Measurements from ENCODE around the gene DDX60. TPM values are rescaled to one million over a fixed set of nuclear protein-coding genes. Genes with fewer than 3 reads are reported as not detected.
"Not testable (repeated sequence)": the region's sequence is repeated elsewhere in the genome, so short reads cannot be mapped to it uniquely, and the experiment has no call there.

Gene DDX60
- total RNA-seq, 4 donors from 2014 or later = 6.0 to 13.3 (median 9.8) TPM

DNA sequence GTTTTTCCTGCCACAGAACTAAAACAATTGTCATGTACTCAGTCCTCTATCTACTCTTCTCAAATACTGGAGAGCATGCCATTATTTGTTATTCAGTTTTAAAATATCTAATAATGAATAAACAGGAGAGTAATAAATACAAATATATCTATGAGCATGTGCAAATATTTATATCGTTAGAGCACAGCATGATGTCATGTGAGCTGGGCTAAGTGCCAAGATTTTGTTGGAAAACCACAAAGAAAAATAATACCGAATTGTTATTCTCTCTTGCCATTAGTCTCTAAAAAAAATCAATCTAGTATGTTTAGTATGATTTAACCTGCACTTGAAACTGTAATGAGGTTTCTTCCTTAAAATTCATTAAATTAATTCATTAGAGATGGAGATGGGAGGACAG is 97.3 kb downstream of the DDX60 start:
- H3K36me3 ChIP-seq = peaks cover 15 to 65% (median 38%) of the 10 kb centered on the region in 4 donors
- H3K4me3 ChIP-seq = no peak overlapping the region
- H3K4me1 ChIP-seq = no peaks in the 10 kb centered on the region
- WGBS = 27% methylated on average over 2 of the region's 2 CpGs
- H3K27me3 ChIP-seq = no peaks in the 10 kb centered on the region
- H3K9me3 ChIP-seq = no peaks in the 10 kb centered on the region
- DNase-seq (ENCODE audit: extremely low spot score) = no peak
- H3K27ac ChIP-seq (replicated peaks in 1 of 4) = no peak overlapping the region
- TF ChIP-seq POLR2AphosphoS5 (IDR thresholded peaks at IDR 0.05) (no peak), EP300 (IDR thresholded peaks at IDR 0.05) (no peak), POLR2A (IDR thresholded peaks at IDR 0.05; ENCODE audit: low read depth) (no peak)
- TF ChIP-seq, protein P1, sequence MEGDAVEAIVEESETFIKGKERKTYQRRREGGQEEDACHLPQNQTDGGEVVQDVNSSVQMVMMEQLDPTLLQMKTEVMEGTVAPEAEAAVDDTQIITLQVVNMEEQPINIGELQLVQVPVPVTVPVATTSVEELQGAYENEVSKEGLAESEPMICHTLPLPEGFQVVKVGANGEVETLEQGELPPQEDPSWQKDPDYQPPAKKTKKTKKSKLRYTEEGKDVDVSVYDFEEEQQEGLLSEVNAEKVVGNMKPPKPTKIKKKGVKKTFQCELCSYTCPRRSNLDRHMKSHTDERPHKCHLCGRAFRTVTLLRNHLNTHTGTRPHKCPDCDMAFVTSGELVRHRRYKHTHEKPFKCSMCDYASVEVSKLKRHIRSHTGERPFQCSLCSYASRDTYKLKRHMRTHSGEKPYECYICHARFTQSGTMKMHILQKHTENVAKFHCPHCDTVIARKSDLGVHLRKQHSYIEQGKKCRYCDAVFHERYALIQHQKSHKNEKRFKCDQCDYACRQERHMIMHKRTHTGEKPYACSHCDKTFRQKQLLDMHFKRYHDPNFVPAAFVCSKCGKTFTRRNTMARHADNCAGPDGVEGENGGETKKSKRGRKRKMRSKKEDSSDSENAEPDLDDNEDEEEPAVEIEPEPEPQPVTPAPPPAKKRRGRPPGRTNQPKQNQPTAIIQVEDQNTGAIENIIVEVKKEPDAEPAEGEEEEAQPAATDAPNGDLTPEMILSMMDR (IDR thresholded peaks at IDR 0.05) = no peak
- intact Hi-C loops (cut with DNase I) = no loop called here

DNA sequence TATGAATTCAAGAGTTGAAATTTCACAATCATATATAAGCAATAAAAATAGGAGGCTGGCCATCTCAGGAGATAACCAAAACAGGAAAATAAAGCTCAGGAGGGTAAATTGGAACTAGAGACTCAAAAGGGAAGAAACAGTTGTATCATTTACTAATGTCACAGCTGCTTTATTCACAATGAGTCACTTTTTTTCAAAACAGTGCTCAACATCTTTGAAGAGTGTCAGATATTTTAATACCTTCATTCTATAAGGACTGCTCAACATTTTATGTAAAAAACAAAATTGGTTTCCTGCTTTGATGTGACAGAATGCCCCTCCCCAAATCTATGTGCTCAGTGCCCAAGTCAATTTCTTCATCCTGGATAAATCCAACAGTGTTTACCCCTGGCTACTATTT is 97.7 kb downstream of the DDX60 start:
- DNase-seq (ENCODE audit: extremely low spot score) = no peak
- peaks cover 15 to 62% (median 36%) of the 10 kb centered on the region in 4 donors for H3K36me3 ChIP-seq
- H3K27ac ChIP-seq (replicated peaks in 1 of 4) = no peak overlapping the region
- H3K4me3 ChIP-seq = no peak overlapping the region
- no peaks in the 10 kb centered on the region for H3K9me3 ChIP-seq
- TF ChIP-seq, protein P1 (IDR thresholded peaks at IDR 0.05) = no peak
- TF ChIP-seq POLR2AphosphoS5 (IDR thresholded peaks at IDR 0.05) (no peak), POLR2A (IDR thresholded peaks at IDR 0.05; ENCODE audit: low read depth) (no peak), EP300 (IDR thresholded peaks at IDR 0.05) (no peak)
- no peaks in the 10 kb centered on the region for H3K27me3 ChIP-seq
- intact Hi-C loops (cut with DNase I) = no loop called here
- H3K4me1 ChIP-seq = no peaks in the 10 kb centered on the region

DNA sequence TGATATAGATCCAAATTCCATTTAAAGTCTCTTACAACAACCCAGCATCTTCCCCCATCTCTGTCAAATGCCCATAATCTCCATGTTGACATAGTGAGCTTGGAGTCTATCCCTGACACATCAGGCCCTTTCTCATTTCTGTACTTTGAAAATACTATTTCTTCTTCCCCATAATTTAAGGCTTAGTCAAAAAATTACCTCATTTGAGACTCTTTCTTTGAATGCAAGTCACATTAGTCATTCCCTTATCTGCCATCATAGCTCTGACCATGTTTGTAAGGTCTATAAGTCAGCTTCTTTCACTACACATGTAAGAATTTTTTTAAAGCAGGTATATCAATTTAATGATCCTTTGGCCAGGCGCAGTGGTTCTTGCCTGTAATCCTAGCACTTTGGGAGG is 99.9 kb downstream of the DDX60 start:
- intact Hi-C loops (cut with DNase I) = no loop called here
- no peak for DNase-seq (ENCODE audit: extremely low spot score)
- Histone ChIP-seq H3K4me3 (no peak overlapping the region), H3K9me3 (no peaks in the 10 kb centered on the region), H3K4me1 (no peaks in the 10 kb centered on the region), H3K36me3 (peaks cover 15 to 62% (median 31%) of the 10 kb centered on the region in 4 donors), H3K27me3 (no peaks in the 10 kb centered on the region), H3K27ac (replicated peaks in 1 of 4) (no peak overlapping the region)
- TF ChIP-seq POLR2AphosphoS5 (IDR thresholded peaks at IDR 0.05) = no peak
- TF ChIP-seq EP300 (IDR thresholded peaks at IDR 0.05) = no peak
- TF ChIP-seq, protein P1 (IDR thresholded peaks at IDR 0.05) = no peak
- no peak for TF ChIP-seq POLR2A (IDR thresholded peaks at IDR 0.05; ENCODE audit: low read depth)
- 94% methylated on average over 1 of the region's 1 CpG for WGBS

DNA sequence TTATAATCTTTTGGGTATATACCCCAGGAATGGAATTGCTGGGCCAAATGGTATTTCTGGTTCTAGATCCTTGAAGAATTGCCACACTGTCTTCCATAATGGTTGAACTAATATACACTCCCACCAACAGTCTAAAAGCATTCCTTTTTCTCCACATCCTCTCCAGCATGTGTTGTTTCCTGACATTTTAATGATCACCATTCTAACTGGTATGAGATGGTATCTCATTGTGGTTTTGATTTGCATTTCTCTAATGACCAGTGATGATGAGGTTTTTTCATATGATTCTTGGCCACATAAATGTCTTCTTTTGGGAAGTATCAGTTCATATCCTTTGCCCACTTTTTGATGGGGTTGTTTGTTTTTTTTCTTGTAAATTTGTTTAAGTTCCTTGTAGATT is 105.0 kb downstream of the DDX60 start:
- H3K27ac ChIP-seq (replicated peaks in 1 of 4); H3K9me3 ChIP-seq; H3K27me3 ChIP-seq; H3K4me3 ChIP-seq; DNase-seq (ENCODE audit: extremely low spot score); intact Hi-C loops (cut with DNase I); H3K4me1 ChIP-seq: not testable (repeated sequence)
- H3K36me3 ChIP-seq = peaks cover 8 to 25% (median 14%) of the 10 kb centered on the region in 4 donors

DNA sequence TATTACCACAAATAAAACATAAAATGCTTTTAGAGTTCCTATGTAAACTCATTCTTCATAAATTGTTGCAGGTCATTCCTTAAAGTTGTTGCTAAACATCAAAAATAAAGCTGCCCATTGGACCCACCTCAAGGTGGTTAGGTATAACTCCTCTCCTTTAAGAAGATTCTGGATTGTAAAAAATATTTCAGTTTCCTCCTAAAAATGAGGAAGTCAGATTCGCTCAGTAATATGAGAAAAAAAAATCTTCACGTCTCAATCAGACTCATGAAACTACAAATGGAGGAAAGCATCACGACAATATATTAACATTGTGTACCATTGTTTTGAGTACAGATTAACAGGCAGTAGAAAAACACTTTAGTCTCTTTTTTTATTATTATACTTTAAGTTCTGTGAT is 105.9 kb downstream of the DDX60 start:
- intact Hi-C loops (cut with DNase I) = no loop called here
- Histone ChIP-seq H3K4me3 (no peak overlapping the region), H3K27me3 (no peaks in the 10 kb centered on the region), H3K36me3 (peaks cover 4 to 16% (median 10%) of the 10 kb centered on the region in 4 donors), H3K4me1 (no peaks in the 10 kb centered on the region), H3K9me3 (no peaks in the 10 kb centered on the region), H3K27ac (replicated peaks in 1 of 4) (no peak overlapping the region)
- DNase-seq (ENCODE audit: extremely low spot score) = no peak
- TF ChIP-seq POLR2A (IDR thresholded peaks at IDR 0.05; ENCODE audit: low read depth) (no peak), POLR2AphosphoS5 (IDR thresholded peaks at IDR 0.05) (no peak), EP300 (IDR thresholded peaks at IDR 0.05) (no peak)
- TF ChIP-seq, protein P1 (IDR thresholded peaks at IDR 0.05) = no peak
- WGBS = 87% methylated on average over 3 of the region's 3 CpGs
